Activated CD8-positive, alpha-beta T cell treated with anti-CD3 and anti-CD28 coated beads for 36 hours (primary cell): ENCODE results near the gene UTP14A. TPM values are rescaled to one million over a fixed set of nuclear protein-coding genes. Genes with fewer than 3 reads are reported as not detected.

ENCODE experiments used
- ATAC-seq: fragments of 200-7000 bp; cut with Tn5 transposase; one replicate; pipeline ENCODE4 v1.10.0; 2021; ENCODE audit warnings: mild to moderate bottlenecking, moderate library complexity
- CTCF ChIA-PET: fragments of 350-600 bp; sonication (Branson Sonifier 250); formaldehyde crosslinking; loops from one replicate; lab custom pipeline; 2021; ENCODE audit warnings: antibody characterized with exemption; lab: Charles Lee
- POLR2A ChIA-PET: fragments of 350-600 bp; sonication (Branson Sonifier 250); formaldehyde crosslinking; loops from one replicate; lab custom pipeline; 2021; ENCODE audit warnings: antibody characterized with exemption; lab: Charles Lee
- DNase-seq: peaks from one replicate; pipeline ENCODE4 v3.0.0-alpha.2; 2020
- H3K27ac Mint-ChIP-seq: one replicate; pipeline ENCODE4 v1.8.0; 2021; ENCODE audit warnings: mild to moderate bottlenecking, mixed read lengths
- H3K27me3 Mint-ChIP-seq: one replicate; pipeline ENCODE4 v1.8.0; 2021; ENCODE audit warnings: mixed read lengths
- H3K36me3 Mint-ChIP-seq: one replicate; pipeline ENCODE4 v1.8.0; 2021; ENCODE audit warnings: low read depth, mixed read lengths
- H3K4me1 Mint-ChIP-seq: one replicate; pipeline ENCODE4 v1.8.0; 2021; ENCODE audit warnings: low read depth, mixed read lengths
- H3K4me3 Mint-ChIP-seq: one replicate; pipeline ENCODE4 v1.8.0; 2021; ENCODE audit warnings: mild to moderate bottlenecking, moderate library complexity, mixed read lengths
- H3K9me3 Mint-ChIP-seq: one replicate; pipeline ENCODE4 v1.8.0; 2021; ENCODE audit warnings: mixed read lengths
- CTCF ChIP-seq: fragments of 200-600 bp; IDR thresholded peaks from one replicate; pipeline ENCODE4 v1.8.0; 2022; ENCODE audit warnings: antibody characterized with exemption, mild to moderate bottlenecking
- intact Hi-C: fragments of 100-400 bp; cut with micrococcal nuclease; formaldehyde crosslinking; loops from one replicate; pipeline ENCODE4 v1.10.0; 2022
- total RNA-seq, 2 experiments: library from RNA; stranded (reverse); gene quantifications; one replicate each; pipeline ENCODE4 v1.2.3, GENCODE V29; 2021

UTP14A gene
- total RNA-seq, 2 experiments from 2014 or later, result 33.1 to 34.0 TPM

GRCh38 chrX:129877401-129877800 lies 28.6 kb upstream of the UTP14A start:
- Mint-ChIP-seq H3K27me3 (no peaks in the 10 kb centered on the region), H3K36me3 (no peaks in the 10 kb centered on the region)
- CTCF ChIA-PET, result no interaction called here

GRCh38 chrX:129900054-129900453 lies 5.9 kb upstream of the UTP14A start:
- Mint-ChIP-seq H3K9me3 (no peaks in the 10 kb centered on the region), H3K36me3 (no peaks in the 10 kb centered on the region), H3K4me1 (peaks cover 4% of the 10 kb centered on the region), H3K4me3 (no peak overlapping the region), H3K27ac (no peak overlapping the region), H3K27me3 (no peaks in the 10 kb centered on the region)
- DNase-seq, result no peak
- intact Hi-C loops, result loop anchor here (10.0 kb wide), 1 partner anchor 115 kb away; no protein-coding TSS in a partner anchor
- ATAC-seq, result no peak
- ChIA-PET POLR2A (no interaction called here), CTCF (no interaction called here)
- no peak for TF ChIP-seq CTCF

More at GRCh38 chrX:129877401-129877800, 28.6 kb upstream of the UTP14A start:
- H3K27ac Mint-ChIP-seq, result no peak overlapping the region
- POLR2A ChIA-PET, result no interaction called here
- DNase-seq (no peak), ATAC-seq (no peak)
- intact Hi-C loops, result no loop called here
- H3K4me3 Mint-ChIP-seq, result no peak overlapping the region
- H3K4me1 Mint-ChIP-seq, result no peaks in the 10 kb centered on the region
- TF ChIP-seq CTCF, result no peak
- H3K9me3 Mint-ChIP-seq, result no peaks in the 10 kb centered on the region

GRCh38 chrX:129908636-129909035 lies 2.7 kb downstream of the UTP14A start:
- ATAC-seq (no peak), DNase-seq (no peak)
- intact Hi-C loops, result loop anchor here (10.0 kb wide), 1 partner anchor 124 kb away; no protein-coding TSS in a partner anchor
- ChIA-PET CTCF (no interaction called here), POLR2A (no interaction called here)
- H3K36me3 Mint-ChIP-seq, result peaks cover 26% of the 10 kb centered on the region
- peak overlapping the region; percentile 2 for H3K27ac Mint-ChIP-seq
- H3K27me3 Mint-ChIP-seq, result no peaks in the 10 kb centered on the region
- no peaks in the 10 kb centered on the region for H3K9me3 Mint-ChIP-seq
- TF ChIP-seq CTCF, result no peak
- H3K4me1 Mint-ChIP-seq, result peaks cover 22% of the 10 kb centered on the region
- H3K4me3 Mint-ChIP-seq, result no peak overlapping the region

- Mint-ChIP-seq H3K36me3 (peaks cover 35% of the 10 kb centered on the region), H3K4me1 (peaks cover 3% of the 10 kb centered on the region), H3K4me3 (no peak overlapping the region), H3K9me3 (no peaks in the 10 kb centered on the region), H3K27me3 (no peaks in the 10 kb centered on the region), H3K27ac (no peak overlapping the region)
- POLR2A ChIA-PET, result interaction anchor here (0.6 to 1.2 kb wide), 5 partner anchors 8 to 136 kb away, joined by 3 to 5 read pairs (median 3); no protein-coding TSS in a partner anchor
- peak; percentile 76 for DNase-seq
- CTCF ChIA-PET, result interaction anchor here (0.7 to 4.9 kb wide), 41 partner anchors 8 to 321 kb away, joined by 3 to 81 read pairs (median 4); partner anchors contain the start of gene UTP14A
- intact Hi-C loops, result loop anchor here (5.0 kb wide), 1 partner anchor 102 kb away; no protein-coding TSS in a partner anchor
- ATAC-seq, result peak; percentile 74
- peak; percentile 61 for TF ChIP-seq CTCF
Observed at GRCh38 chrX:129925305-129926092, 19.5 kb downstream of the UTP14A start.

GRCh38 chrX:129930941-129931410 lies 25.0 kb downstream of the UTP14A start:
- no peaks in the 10 kb centered on the region for H3K9me3 Mint-ChIP-seq
- H3K4me1 Mint-ChIP-seq, result peaks cover 5% of the 10 kb centered on the region
- intact Hi-C loops, result loop anchor here (10.0 kb wide), 1 partner anchor 54 kb away; the partner anchor contains the start of gene BCORL1
- no peak for TF ChIP-seq CTCF
- H3K4me3 Mint-ChIP-seq, result peak overlapping the region; percentile 69
- H3K36me3 Mint-ChIP-seq, result peaks cover 7% of the 10 kb centered on the region
- no peak for DNase-seq
- ChIA-PET POLR2A (interaction anchor here (0.7 to 1.0 kb wide), 2 partner anchors 173 to 276 kb away, joined by 3 to 4 read pairs; partner anchors contain the start of gene APLN), CTCF (interaction anchor here (2.4 kb wide), 1 partner anchor 130 kb away, joined by 9 read pairs; no protein-coding TSS in a partner anchor)
- peak overlapping the region; percentile 64 for H3K27ac Mint-ChIP-seq
- ATAC-seq, result no peak
- peaks cover 3% of the 10 kb centered on the region for H3K27me3 Mint-ChIP-seq
